ENCODE data around the gene NEK6.

NEK6 gene

GRCh38 chr9:124342402-124342775 is 84.6 kb downstream of the NEK6 start:
- no peak for DNase-seq (ENCODE audit: low read depth in 3 of 3)

GRCh38 chr9:124342776-124343485 is 85.2 kb downstream of the NEK6 start:
- no peak for DNase-seq (ENCODE audit: low read depth in 3 of 3)

- no peak for DNase-seq (ENCODE audit: low read depth in 3 of 3)
These were observed 86.0 kb downstream of the NEK6 start for GRCh38 chr9:124343533-124344290.

- no peak for DNase-seq (ENCODE audit: low read depth in 3 of 3)
These were observed 86.7 kb downstream of the NEK6 start for GRCh38 chr9:124344291-124345050.

- DNase-seq (ENCODE audit: low read depth in 3 of 3), result no peak
These were observed 87.3 kb downstream of the NEK6 start for GRCh38 chr9:124345063-124345462.

GRCh38 chr9:124345751-124346281 is 88.1 kb downstream of the NEK6 start:
- DNase-seq (ENCODE audit: low read depth in 3 of 3), result no peak

GRCh38 chr9:124346347-124347163 is 88.8 kb downstream of the NEK6 start:
- DNase-seq (ENCODE audit: low read depth in 3 of 3), result no peak

GRCh38 chr9:124347206-124347967 is 89.6 kb downstream of the NEK6 start:
- no peak for DNase-seq (ENCODE audit: low read depth in 3 of 3)

- no peak for DNase-seq (ENCODE audit: low read depth in 3 of 3)
These were observed 90.2 kb downstream of the NEK6 start for GRCh38 chr9:124347968-124348358.

GRCh38 chr9:124348363-124348762 is 90.6 kb downstream of the NEK6 start:
- DNase-seq (ENCODE audit: low read depth in 3 of 3), result no peak

- no peak for DNase-seq (ENCODE audit: low read depth in 3 of 3)
These were observed 91.1 kb downstream of the NEK6 start for GRCh38 chr9:124348831-124349230.

GRCh38 chr9:124349267-124349666 is 91.5 kb downstream of the NEK6 start:
- DNase-seq (ENCODE audit: low read depth in 3 of 3), result no peak

GRCh38 chr9:124349675-124350493 is 92.1 kb downstream of the NEK6 start:
- no peak for DNase-seq (ENCODE audit: low read depth in 3 of 3)

- no peak for DNase-seq (ENCODE audit: low read depth in 3 of 3)
These were observed 92.9 kb downstream of the NEK6 start for GRCh38 chr9:124350494-124351263.

- no peak for DNase-seq (ENCODE audit: low read depth in 3 of 3)
These were observed 94.1 kb downstream of the NEK6 start for GRCh38 chr9:124351672-124352468.

GRCh38 chr9:124352616-124353015 is 94.9 kb downstream of the NEK6 start:
- DNase-seq (ENCODE audit: low read depth in 3 of 3), result no peak

- DNase-seq (ENCODE audit: low read depth in 3 of 3), result no peak
These were observed 95.5 kb downstream of the NEK6 start for GRCh38 chr9:124353166-124353768.

GRCh38 chr9:124353811-124354274 is 96.1 kb downstream of the NEK6 start:
- DNase-seq (ENCODE audit: low read depth in 3 of 3), result no peak
